PC-9 (cell line): ENCODE data around the gene AGPAT3.

Experiments
- CTCF ChIP-seq: fragments of 200-600 bp; sonication (generic); conservative IDR thresholded peaks from 2 replicates; pipeline ENCODE4 v1.6.1; 2017; ENCODE audit warnings: mixed run types, antibody characterized with exemption, mild to moderate bottlenecking, moderate library complexity
- EZH2 ChIP-seq: fragments of 200-600 bp; sonication (generic); IDR thresholded peaks from 2 replicates; pipeline ENCODE4 v1.8.0; 2017; ENCODE audit warnings: antibody characterized with exemption, low read depth

GRCh38 chr21:44013380-44014088, 148.5 kb downstream of the AGPAT3 start:
- TF ChIP-seq CTCF, result no peak
- TF ChIP-seq EZH2, result no peak
